ENCODE data around the gene ZDHHC24.

The ZDHHC24 gene

DNA sequence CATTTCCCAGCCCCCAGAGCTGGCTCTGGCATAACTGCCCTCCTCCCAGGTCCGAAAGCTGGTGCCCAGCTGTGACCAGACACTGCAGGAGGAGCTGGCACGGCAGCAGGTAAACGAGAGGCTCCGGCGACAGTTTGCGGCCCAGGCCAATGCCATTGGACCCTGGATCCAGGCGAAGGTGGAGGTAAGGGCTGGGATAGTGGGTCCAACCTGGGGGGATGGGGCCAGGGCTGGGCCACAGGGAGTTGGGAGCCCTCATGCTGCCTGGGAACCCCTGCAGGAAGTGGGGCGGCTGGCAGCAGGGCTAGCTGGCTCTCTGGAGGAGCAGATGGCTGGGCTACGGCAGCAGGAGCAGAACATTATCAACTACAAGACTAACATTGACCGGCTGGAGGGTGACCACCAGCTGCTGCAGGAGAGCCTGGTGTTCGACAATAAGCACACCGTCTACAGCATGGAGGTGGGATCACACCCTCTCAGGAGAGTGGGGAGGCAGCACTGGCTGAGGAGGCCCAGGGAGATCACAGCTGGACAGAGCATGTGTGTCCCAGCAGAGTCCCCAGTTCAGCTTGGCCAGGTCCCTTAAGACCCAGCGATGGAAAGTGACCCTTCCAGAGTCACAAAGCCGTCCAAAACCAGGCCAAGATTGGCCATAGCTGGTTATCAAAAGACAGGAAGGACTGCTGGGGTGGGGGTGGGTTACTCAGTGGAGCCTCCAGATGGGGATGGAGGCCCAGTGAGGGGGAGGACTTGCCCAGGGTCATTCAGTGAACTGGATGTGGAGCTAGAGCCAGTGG lies 15.5 kb upstream of the ZDHHC24 start:
- Histone ChIP-seq H3K36me3 (ENCODE audit: insufficient read depth, low read length) (no peaks in the 10 kb centered on the region), H3K9ac (ENCODE audit: low read depth, low read length, poor library complexity, severe bottlenecking) (no peak overlapping the region), H3K27me3 (ENCODE audit: insufficient read depth, low read length, poor library complexity, severe bottlenecking) (no peaks in the 10 kb centered on the region), H3F3A (ENCODE audit: low read depth) (no peaks in the 10 kb centered on the region), H3K9me2 (replicated peaks; ENCODE audit: low read depth, low read length) (no peaks in the 10 kb centered on the region), H3K79me2 (ENCODE audit: insufficient read depth, low read length) (no peaks in the 10 kb centered on the region), H3K4me3 (ENCODE audit: low read length, poor library complexity, severe bottlenecking) (no peak overlapping the region), H3K4me2 (ENCODE audit: low read depth, low read length, poor library complexity, severe bottlenecking) (no peak overlapping the region), H4K20me1 (ENCODE audit: insufficient read depth, low read length, poor library complexity, severe bottlenecking) (no peaks in the 10 kb centered on the region), H3K4me1 (ENCODE audit: insufficient read depth, low read length, poor library complexity, severe bottlenecking) (no peaks in the 10 kb centered on the region), H2AFZ (ENCODE audit: low read length) (no peak overlapping the region), H3K9me3 (ENCODE audit: insufficient read depth, low read depth, low read length) (no peaks in the 10 kb centered on the region)
- TF ChIP-seq, protein P1, sequence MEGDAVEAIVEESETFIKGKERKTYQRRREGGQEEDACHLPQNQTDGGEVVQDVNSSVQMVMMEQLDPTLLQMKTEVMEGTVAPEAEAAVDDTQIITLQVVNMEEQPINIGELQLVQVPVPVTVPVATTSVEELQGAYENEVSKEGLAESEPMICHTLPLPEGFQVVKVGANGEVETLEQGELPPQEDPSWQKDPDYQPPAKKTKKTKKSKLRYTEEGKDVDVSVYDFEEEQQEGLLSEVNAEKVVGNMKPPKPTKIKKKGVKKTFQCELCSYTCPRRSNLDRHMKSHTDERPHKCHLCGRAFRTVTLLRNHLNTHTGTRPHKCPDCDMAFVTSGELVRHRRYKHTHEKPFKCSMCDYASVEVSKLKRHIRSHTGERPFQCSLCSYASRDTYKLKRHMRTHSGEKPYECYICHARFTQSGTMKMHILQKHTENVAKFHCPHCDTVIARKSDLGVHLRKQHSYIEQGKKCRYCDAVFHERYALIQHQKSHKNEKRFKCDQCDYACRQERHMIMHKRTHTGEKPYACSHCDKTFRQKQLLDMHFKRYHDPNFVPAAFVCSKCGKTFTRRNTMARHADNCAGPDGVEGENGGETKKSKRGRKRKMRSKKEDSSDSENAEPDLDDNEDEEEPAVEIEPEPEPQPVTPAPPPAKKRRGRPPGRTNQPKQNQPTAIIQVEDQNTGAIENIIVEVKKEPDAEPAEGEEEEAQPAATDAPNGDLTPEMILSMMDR (conservative IDR thresholded peaks at IDR 0.05; ENCODE audit: low read length), result no peak

DNA sequence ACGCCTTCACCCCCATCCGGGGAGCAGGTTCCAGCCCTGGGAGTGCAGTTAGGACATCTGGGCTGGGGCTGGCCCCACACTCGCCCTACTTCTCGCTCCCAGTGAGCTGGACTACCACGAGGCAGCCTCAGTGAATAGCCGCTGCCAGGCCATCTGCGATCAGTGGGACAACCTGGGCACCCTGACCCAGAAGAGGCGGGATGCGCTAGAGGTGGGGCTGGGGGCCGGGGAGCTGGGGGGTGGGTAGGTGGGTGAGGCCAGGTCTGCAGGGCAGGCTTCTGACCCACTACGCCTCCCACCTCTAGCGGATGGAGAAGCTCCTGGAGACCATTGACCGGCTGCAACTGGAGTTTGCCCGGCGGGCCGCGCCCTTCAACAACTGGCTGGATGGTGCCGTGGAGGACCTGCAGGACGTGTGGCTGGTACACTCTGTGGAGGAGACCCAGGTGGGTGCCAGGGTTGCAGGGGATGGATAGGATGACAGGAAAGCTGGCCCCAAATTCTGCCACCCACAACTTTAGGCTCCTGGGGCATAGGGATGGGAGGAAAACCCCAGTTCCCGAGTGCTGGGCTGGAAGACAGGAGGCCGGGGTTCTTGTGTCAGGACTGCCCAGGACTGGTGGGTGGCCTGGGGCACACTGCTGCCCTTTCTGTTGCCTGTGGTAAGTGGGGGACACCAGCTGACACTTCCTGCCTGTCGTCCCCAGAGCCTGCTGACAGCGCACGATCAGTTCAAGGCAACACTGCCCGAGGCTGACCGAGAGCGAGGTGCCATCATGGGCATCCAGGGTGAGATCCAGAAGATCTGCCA lies 14.2 kb upstream of the ZDHHC24 start:
- H3K36me3 ChIP-seq (ENCODE audit: insufficient read depth, low read length), result no peaks in the 10 kb centered on the region
- no peak overlapping the region for H3K4me3 ChIP-seq (ENCODE audit: low read length, poor library complexity, severe bottlenecking)
- no peaks in the 10 kb centered on the region for H3K27me3 ChIP-seq (ENCODE audit: insufficient read depth, low read length, poor library complexity, severe bottlenecking)
- no peaks in the 10 kb centered on the region for H3K9me2 ChIP-seq (replicated peaks; ENCODE audit: low read depth, low read length)
- no peaks in the 10 kb centered on the region for H3K4me1 ChIP-seq (ENCODE audit: insufficient read depth, low read length, poor library complexity, severe bottlenecking)
- H4K20me1 ChIP-seq (ENCODE audit: insufficient read depth, low read length, poor library complexity, severe bottlenecking), result no peaks in the 10 kb centered on the region
- TF ChIP-seq, protein P1 (conservative IDR thresholded peaks at IDR 0.05; ENCODE audit: low read length), result no peak
- no peak for TF ChIP-seq EZH2phosphoT487 (IDR thresholded peaks at IDR 0.05; ENCODE audit: borderline replicate concordance)
- no peak overlapping the region for H3K4me2 ChIP-seq (ENCODE audit: low read depth, low read length, poor library complexity, severe bottlenecking)
- no peaks in the 10 kb centered on the region for H3F3A ChIP-seq (ENCODE audit: low read depth)
- no peak overlapping the region for H2AFZ ChIP-seq (ENCODE audit: low read length)
- H3K79me2 ChIP-seq (ENCODE audit: insufficient read depth, low read length), result no peaks in the 10 kb centered on the region
- no peaks in the 10 kb centered on the region for H3K9me3 ChIP-seq (ENCODE audit: insufficient read depth, low read depth, low read length)
- no peak overlapping the region for H3K9ac ChIP-seq (ENCODE audit: low read depth, low read length, poor library complexity, severe bottlenecking)

DNA sequence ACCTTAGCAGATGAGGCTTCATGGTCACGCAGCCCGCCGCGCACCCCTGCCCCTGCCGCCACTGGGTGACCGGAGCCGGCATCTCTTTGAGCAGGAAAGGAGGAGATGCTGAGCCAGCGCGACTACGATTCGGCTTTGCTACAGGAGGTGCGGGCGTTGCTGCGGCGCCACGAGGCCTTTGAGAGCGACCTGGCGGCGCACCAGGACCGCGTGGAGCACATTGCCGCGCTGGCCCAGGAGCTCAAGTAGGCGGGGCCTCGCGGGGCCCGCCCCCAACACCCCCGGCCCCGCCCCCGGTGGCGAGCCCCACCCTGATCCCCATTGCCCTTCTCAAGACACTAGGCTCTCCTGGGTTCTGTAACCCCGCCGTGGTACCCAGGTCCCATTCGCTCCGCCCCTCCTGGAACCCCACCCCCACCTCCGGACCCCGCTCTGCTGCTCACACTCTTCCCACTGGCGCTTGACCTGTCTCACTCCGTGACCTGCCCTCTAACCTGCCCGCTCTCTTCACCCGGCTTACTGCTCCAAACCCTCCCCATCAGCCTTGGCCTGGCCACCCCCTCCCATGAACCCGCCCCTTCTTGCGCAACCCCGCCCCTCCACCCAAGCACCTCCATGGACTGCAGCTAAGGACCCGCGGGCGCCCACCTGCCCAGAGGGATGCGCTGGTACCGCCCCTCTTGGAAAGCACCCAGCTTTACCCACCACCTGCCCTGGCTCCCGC lies 13.5 kb upstream of the ZDHHC24 start:
- TF ChIP-seq, protein P1 (conservative IDR thresholded peaks at IDR 0.05; ENCODE audit: low read length), result no peak
- no peak for TF ChIP-seq EZH2phosphoT487 (IDR thresholded peaks at IDR 0.05; ENCODE audit: borderline replicate concordance)
- H3F3A ChIP-seq (ENCODE audit: low read depth), result no peaks in the 10 kb centered on the region
- no peaks in the 10 kb centered on the region for H3K9me2 ChIP-seq (replicated peaks; ENCODE audit: low read depth, low read length)
- no peak overlapping the region for H2AFZ ChIP-seq (ENCODE audit: low read length)
- H3K9ac ChIP-seq (ENCODE audit: low read depth, low read length, poor library complexity, severe bottlenecking), result no peak overlapping the region
- H3K36me3 ChIP-seq (ENCODE audit: insufficient read depth, low read length), result no peaks in the 10 kb centered on the region
- no peaks in the 10 kb centered on the region for H3K9me3 ChIP-seq (ENCODE audit: insufficient read depth, low read depth, low read length)
- no peaks in the 10 kb centered on the region for H3K27me3 ChIP-seq (ENCODE audit: insufficient read depth, low read length, poor library complexity, severe bottlenecking)
- H3K4me2 ChIP-seq (ENCODE audit: low read depth, low read length, poor library complexity, severe bottlenecking), result no peak overlapping the region
- H3K4me3 ChIP-seq (ENCODE audit: low read length, poor library complexity, severe bottlenecking), result no peak overlapping the region
- no peaks in the 10 kb centered on the region for H3K79me2 ChIP-seq (ENCODE audit: insufficient read depth, low read length)
- no peaks in the 10 kb centered on the region for H3K4me1 ChIP-seq (ENCODE audit: insufficient read depth, low read length, poor library complexity, severe bottlenecking)
- no peaks in the 10 kb centered on the region for H4K20me1 ChIP-seq (ENCODE audit: insufficient read depth, low read length, poor library complexity, severe bottlenecking)

Measured in Loucy (cell line).